ENCODE results near the gene EEF1AKMT2. TPM values are rescaled to one million over a fixed set of nuclear protein-coding genes. Genes with fewer than 3 reads are reported as not detected.

Gene EEF1AKMT2
- total RNA-seq, 1 donor from 2014 or later: 20.5 TPM

DNA sequence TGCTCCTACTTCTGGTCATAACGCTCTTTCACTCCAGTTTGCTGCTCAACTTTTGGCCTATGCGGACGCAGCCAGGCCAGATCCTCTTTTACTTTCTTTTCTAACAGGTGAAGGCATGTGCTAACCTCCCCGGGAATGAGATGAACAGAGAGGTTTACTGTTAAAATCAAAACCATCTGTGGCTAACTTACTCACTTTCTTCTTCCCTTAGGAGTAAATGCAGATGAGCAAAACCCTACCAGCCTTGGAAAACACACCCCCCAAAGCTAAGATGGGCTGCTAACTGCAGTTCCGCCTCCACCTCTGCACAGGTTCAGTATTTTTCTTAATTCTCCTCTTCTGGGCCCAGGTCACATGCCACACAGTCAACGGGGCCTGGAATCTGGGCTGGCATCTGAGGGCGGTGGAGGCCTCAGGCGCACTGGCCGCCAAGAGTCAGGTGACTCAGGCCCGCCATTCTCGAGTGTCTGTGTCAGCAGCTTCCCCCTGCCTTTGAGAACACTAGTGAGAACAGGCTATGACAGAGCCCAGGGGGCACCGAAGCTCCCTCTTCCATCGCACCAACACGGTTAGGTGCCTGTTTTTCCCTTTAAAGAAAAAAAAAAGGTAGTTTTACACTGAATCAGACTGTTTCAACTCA lies 58.6 kb downstream of the EEF1AKMT2 start:
- Mint-ChIP-seq H3K36me3 (ENCODE audit: low read depth) (peaks cover 41% of the 10 kb centered on the region), H3K4me3 (peak overlapping the region; percentile 53), H3K27ac (peak overlapping the region; percentile 80), H3K27me3 (ENCODE audit: insufficient read depth) (peaks cover 2% of the 10 kb centered on the region), H3K9me3 (no peaks in the 10 kb centered on the region), H3K4me1 (ENCODE audit: low read depth) (peaks cover 59% of the 10 kb centered on the region)
- intact Hi-C loops (cut with micrococcal nuclease): loop anchor here (1.0 kb wide), 3 partner anchors 8 to 15 kb away; no protein-coding TSS in a partner anchor
- peak; percentile 32 for DNase-seq (ENCODE audit: low spot score)

DNA sequence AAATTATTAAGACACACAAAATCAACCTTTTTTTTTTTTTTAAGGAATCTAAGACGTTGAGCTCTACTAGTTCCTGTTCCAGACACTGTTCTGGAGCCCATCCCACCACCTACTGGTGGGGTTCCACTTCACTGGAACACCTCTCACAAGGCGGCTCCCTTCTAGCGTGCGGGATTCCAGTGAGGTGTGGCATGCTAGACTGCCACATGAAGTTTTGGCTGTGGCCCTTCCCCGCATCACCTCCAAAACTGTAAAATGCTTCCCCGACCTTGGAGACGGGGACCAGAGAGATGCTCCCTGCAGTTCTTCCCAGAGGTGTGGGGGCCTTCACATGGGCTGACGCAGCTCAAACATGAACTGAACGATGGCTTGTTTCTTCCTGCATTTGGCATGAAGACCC lies 60.1 kb downstream of the EEF1AKMT2 start:
- no peak for DNase-seq (ENCODE audit: low spot score)
- Mint-ChIP-seq H3K27ac (no peak overlapping the region), H3K9me3 (no peaks in the 10 kb centered on the region), H3K4me1 (ENCODE audit: low read depth) (peaks cover 70% of the 10 kb centered on the region), H3K4me3 (no peak overlapping the region), H3K27me3 (ENCODE audit: insufficient read depth) (peaks cover 2% of the 10 kb centered on the region), H3K36me3 (ENCODE audit: low read depth) (peaks cover 41% of the 10 kb centered on the region)
- intact Hi-C loops (cut with micrococcal nuclease): no loop called here

DNA sequence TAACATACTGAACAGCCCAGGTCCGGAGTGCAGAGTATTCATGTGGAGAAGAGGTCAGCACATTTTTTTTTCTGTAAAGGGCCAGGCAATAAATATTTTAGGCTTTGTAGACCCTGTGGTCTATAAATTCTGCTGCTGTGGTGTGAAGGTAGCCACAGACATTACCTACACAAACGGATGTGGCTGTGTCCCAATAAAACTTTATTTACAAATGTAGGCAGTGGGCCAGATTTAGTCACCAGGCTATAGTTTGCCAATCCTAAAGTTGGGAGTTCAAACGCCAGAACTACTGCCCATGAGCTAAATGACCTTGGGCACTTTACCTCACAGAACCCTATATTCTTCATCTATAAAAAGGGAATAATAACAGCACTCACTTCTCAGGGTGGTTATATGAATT lies 60.9 kb downstream of the EEF1AKMT2 start:
- Mint-ChIP-seq H3K9me3 (no peaks in the 10 kb centered on the region), H3K4me1 (ENCODE audit: low read depth) (peaks cover 74% of the 10 kb centered on the region), H3K4me3 (no peak overlapping the region), H3K27ac (no peak overlapping the region), H3K27me3 (ENCODE audit: insufficient read depth) (no peaks in the 10 kb centered on the region), H3K36me3 (ENCODE audit: low read depth) (peaks cover 36% of the 10 kb centered on the region)
- intact Hi-C loops (cut with micrococcal nuclease): no loop called here
- no peak for DNase-seq (ENCODE audit: low spot score)

DNA sequence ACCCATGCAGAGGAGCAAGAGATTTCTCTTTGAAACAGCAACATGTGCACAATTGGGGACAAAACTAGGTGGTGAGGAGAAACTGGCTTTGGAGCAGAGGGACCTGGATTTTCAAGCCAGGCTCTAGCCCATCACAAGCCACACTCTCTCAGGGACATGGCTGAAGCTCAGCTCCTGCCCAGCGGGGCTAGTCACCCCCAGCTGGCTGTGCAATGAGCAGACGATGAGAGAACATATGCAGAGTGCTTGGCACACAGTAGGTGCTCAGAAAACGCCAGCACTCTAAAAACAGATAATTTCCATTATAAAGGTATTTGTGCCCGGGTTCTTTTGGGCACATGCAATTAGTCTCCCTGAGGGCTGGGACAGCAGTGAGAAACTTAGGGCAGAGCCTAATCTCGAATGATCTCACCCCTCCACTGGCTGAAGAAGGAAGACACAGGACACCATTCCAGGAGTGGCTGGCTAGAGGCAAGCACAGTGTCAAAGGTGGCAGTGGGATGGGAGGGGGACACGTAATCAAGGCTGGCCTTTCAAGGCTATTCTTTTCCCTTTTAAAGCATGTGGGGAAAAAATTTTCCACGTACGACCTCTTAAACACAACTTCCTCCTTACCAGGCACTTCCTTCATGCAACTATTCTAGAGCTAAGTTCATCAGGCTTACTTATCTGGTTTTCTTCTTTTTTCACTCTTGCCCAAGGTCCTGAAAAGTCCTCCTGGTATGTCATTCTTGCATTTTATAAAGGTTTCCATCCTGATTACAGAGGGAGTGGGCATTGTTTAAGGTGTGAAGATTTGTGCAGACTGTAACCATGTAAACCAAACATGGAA lies 62.6 kb downstream of the EEF1AKMT2 start:
- DNase-seq (ENCODE audit: low spot score): no peak
- peak overlapping the region; percentile 70 for H3K4me3 Mint-ChIP-seq

DNA sequence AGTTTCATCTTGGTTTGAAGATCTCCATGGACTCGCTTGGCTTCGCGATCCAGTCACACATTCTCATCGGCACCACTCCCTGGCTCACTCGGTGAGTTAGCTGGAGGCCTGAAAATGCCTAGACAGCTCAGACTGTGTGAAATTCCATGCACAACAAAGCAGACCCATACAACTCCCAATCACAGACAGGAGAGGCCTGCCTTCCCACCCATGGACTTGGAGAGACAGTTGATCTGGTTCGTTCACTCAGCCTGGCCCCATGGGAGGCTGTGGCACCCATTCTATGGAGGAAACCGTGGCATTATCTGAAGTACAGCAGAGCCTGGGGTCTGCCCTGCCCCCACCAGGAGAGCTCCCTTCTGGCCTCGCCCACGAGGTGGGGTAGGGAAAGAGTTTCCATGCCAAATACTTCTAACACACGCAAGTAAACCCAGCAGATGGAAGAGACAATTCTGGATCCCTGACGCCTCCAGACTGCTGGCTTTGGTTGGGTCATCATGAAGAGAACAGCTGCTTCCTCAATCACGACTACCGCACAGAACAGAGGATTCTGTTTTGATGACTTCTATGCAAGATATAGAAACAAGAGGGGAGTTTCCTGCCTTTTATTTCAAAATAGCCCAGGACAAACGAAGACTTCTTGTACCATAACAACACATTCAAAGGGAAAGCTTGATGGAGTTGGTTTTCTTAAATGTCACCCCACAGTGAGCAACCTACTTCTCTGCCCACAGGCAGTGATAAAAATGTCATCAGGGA lies 63.4 kb downstream of the EEF1AKMT2 start:
- intact Hi-C loops (cut with micrococcal nuclease): loop anchor here (1.0 to 10.0 kb wide), 4 partner anchors 10 to 1573 kb away; partner anchors contain the start of gene BUB3
- Mint-ChIP-seq H3K4me3 (peak overlapping the region; percentile 70), H3K4me1 (ENCODE audit: low read depth) (peaks cover 71% of the 10 kb centered on the region), H3K27ac (peak overlapping the region; percentile 89), H3K9me3 (no peaks in the 10 kb centered on the region), H3K36me3 (ENCODE audit: low read depth) (peaks cover 32% of the 10 kb centered on the region), H3K27me3 (ENCODE audit: insufficient read depth) (no peaks in the 10 kb centered on the region)
- DNase-seq (ENCODE audit: low spot score): no peak

More for the DNA sequence above, 62.6 kb downstream of the EEF1AKMT2 start:
- H3K27ac Mint-ChIP-seq: peak overlapping the region; percentile 89
- no peaks in the 10 kb centered on the region for H3K9me3 Mint-ChIP-seq
- intact Hi-C loops (cut with micrococcal nuclease): loop anchor here (1.0 to 10.0 kb wide), 4 partner anchors 11 to 1574 kb away; partner anchors contain the start of gene BUB3
- peaks cover 33% of the 10 kb centered on the region for H3K36me3 Mint-ChIP-seq (ENCODE audit: low read depth)
- H3K27me3 Mint-ChIP-seq (ENCODE audit: insufficient read depth): no peaks in the 10 kb centered on the region
- H3K4me1 Mint-ChIP-seq (ENCODE audit: low read depth): peaks cover 71% of the 10 kb centered on the region

DNA sequence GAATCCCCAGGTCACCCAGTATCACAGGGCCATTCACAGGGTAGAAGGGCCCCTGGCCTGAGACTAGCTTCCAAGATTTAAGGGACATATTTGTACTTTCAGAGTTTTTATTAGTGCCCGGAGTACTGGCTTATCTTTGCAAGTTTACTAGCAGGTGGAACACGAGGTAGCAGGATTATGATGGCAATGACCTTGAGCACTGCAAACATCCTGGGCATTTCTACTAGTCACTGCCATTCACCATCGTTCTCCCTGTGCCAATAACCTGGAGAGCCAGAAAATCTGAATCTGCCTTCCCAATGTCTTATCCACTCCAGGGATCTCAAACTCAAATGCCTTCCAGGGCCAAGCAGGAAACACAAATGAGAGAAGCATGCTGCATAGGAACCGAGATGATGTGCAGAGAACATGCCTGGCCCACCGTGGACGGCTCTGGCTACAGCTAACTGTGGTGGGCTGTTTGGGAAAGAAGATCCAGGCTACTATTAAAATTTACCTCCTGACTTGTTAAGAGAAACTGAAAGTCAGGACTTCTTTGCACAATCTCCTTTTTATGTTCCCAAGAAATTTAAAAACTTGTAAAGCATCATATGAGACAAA lies 64.2 kb downstream of the EEF1AKMT2 start:
- H3K4me1 Mint-ChIP-seq (ENCODE audit: low read depth): peaks cover 71% of the 10 kb centered on the region
- H3K27ac Mint-ChIP-seq: peak overlapping the region; percentile 89
- intact Hi-C loops (cut with micrococcal nuclease): loop anchor here (10.0 kb wide), 1 partner anchor 1573 kb away; the partner anchor contains the start of gene BUB3
- H3K27me3 Mint-ChIP-seq (ENCODE audit: insufficient read depth): no peaks in the 10 kb centered on the region
- no peak for DNase-seq (ENCODE audit: low spot score)
- H3K36me3 Mint-ChIP-seq (ENCODE audit: low read depth): peaks cover 28% of the 10 kb centered on the region
- H3K9me3 Mint-ChIP-seq: no peaks in the 10 kb centered on the region
- H3K4me3 Mint-ChIP-seq: no peak overlapping the region

DNA sequence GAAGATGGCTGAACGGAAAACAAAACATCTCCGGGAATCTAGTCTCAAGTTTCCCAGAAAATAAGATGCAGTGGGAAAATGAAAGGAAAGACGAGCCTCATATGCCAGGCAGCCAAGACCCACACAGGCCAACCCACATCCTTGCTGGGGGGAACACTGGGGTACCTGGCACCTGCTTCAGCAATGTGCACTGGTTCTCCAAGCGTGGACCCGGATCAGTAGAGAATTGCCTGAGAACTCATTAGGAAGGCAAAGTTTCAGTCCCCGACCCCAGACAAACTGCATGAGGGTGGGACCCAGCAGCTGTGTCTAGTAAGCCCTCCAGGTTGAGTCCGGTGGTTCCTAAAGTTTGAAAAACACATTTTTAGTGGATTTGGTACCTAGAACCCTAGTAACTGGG lies 65.9 kb downstream of the EEF1AKMT2 start:
- DNase-seq (ENCODE audit: low spot score): no peak
- intact Hi-C loops (cut with micrococcal nuclease): loop anchor here (10.0 kb wide), 1 partner anchor 1571 kb away; the partner anchor contains the start of gene BUB3
- H3K27ac Mint-ChIP-seq: peak overlapping the region; percentile 12
- peaks cover 28% of the 10 kb centered on the region for H3K36me3 Mint-ChIP-seq (ENCODE audit: low read depth)
- H3K4me1 Mint-ChIP-seq (ENCODE audit: low read depth): peaks cover 81% of the 10 kb centered on the region
- no peaks in the 10 kb centered on the region for H3K9me3 Mint-ChIP-seq
- H3K4me3 Mint-ChIP-seq: no peak overlapping the region
- H3K27me3 Mint-ChIP-seq (ENCODE audit: insufficient read depth): no peaks in the 10 kb centered on the region

DNA sequence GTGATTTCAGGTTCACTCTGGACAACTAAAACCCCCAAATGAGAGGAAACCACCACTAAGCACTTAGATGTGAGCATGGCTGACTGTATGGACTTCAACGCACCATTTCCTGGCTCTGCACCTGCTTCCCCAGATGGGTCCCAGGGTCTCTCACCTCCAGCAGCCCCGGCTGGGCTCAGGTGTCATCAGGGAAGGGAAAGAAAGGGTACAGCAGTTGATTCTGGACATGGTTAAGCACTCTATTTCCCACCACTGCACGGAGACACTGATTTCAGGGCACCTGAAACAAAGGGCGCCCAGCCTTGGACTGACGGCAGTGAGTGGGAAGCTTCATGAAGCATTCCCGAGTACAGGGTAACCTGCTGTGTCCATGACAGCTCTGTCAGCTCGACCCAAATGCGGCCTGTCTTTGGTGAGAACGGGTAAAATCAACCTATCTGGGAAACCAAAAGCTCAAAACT lies 66.5 kb downstream of the EEF1AKMT2 start:
- Mint-ChIP-seq H3K27me3 (ENCODE audit: insufficient read depth) (no peaks in the 10 kb centered on the region), H3K36me3 (ENCODE audit: low read depth) (peaks cover 29% of the 10 kb centered on the region), H3K4me3 (no peak overlapping the region), H3K27ac (peak overlapping the region; percentile 36), H3K9me3 (no peaks in the 10 kb centered on the region), H3K4me1 (ENCODE audit: low read depth) (peaks cover 87% of the 10 kb centered on the region)
- intact Hi-C loops (cut with micrococcal nuclease): loop anchor here (10.0 kb wide), 1 partner anchor 1570 kb away; the partner anchor contains the start of gene BUB3
- no peak for DNase-seq (ENCODE audit: low spot score)

DNA sequence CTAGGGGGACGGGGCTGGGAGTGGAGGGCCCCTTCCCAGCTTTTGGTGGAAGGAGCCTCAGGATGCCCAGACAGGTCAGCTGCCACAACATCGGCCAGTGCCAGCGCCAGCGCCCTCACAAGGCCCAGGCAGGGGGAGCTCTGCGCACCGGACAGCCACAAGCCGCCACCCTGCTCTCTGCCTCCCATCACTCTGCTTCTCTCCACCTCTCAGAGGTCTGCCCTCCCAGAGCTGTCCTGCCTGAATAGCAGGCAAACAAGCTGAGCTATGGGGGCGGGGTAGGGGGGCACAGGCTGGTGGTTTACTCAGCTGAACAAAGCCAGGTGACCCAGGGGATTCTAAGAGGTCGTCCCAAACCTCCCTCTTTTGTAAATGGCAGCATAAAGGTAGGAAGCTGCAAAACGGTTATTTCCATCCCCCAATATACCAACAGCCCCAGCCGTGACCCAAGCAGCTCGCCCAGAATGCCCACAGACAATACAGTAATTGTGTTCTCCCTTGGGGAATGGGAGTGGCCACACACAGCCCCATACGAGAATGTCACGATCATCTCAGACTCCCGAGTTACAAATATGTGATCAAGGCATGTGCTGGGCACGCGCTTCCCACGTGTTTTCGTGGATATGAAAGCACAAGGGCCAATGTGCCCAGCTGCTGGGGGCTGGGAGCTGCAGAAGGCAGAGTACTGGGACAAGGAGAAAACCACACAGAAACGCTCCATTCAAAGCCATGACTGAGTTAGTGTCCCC lies 67.2 kb downstream of the EEF1AKMT2 start:
- H3K9me3 Mint-ChIP-seq: no peaks in the 10 kb centered on the region
- peak overlapping the region; percentile 64 for H3K4me3 Mint-ChIP-seq
- H3K36me3 Mint-ChIP-seq (ENCODE audit: low read depth): peaks cover 25% of the 10 kb centered on the region
- no peaks in the 10 kb centered on the region for H3K27me3 Mint-ChIP-seq (ENCODE audit: insufficient read depth)
- peak overlapping the region; percentile 91 for H3K27ac Mint-ChIP-seq
- intact Hi-C loops (cut with micrococcal nuclease): loop anchor here (10.0 kb wide), 1 partner anchor 1570 kb away; the partner anchor contains the start of gene BUB3
- DNase-seq (ENCODE audit: low spot score): no peak
- peaks cover 85% of the 10 kb centered on the region for H3K4me1 Mint-ChIP-seq (ENCODE audit: low read depth)

DNA sequence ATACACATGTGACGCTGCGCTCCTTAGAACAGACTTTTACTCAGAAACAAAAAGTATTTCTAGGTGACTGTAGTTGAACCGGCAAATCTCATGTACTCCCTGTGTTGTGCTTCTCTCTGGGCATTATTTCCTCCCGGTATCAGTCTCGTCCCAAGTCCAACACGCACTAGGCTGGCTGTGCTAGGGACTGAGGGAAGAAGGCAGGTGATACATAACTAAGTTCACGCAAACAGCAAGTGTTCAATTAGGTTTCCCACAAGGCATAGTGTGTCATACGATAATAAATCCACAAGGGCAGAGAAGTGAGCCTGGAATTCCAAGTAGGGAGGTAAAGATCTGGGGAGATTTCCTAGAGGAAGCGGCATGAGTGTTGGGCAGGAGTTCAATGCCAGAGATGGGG lies 67.9 kb downstream of the EEF1AKMT2 start:
- no peak for DNase-seq (ENCODE audit: low spot score)
- H3K27me3 Mint-ChIP-seq (ENCODE audit: insufficient read depth): no peaks in the 10 kb centered on the region
- intact Hi-C loops (cut with micrococcal nuclease): loop anchor here (1.0 to 10.0 kb wide), 6 partner anchors 9 to 1569 kb away; partner anchors contain the start of gene BUB3
- peaks cover 20% of the 10 kb centered on the region for H3K36me3 Mint-ChIP-seq (ENCODE audit: low read depth)
- peak overlapping the region; percentile 91 for H3K27ac Mint-ChIP-seq
- H3K9me3 Mint-ChIP-seq: no peaks in the 10 kb centered on the region
- peaks cover 85% of the 10 kb centered on the region for H3K4me1 Mint-ChIP-seq (ENCODE audit: low read depth)
- H3K4me3 Mint-ChIP-seq: peak overlapping the region; percentile 64
